Placental pericyte (primary cell): Measurements from ENCODE around the gene ADAM29. TPM values are rescaled to one million over a fixed set of nuclear protein-coding genes. Genes with fewer than 3 reads are reported as not detected.

Experiments used
- small RNA-seq: library from RNA; depleted of rRNA; stranded (forward); fragments of <200 nt; gene quantifications from one replicate; pipeline ENCODE3, GENCODE V24; 2012; ENCODE audit warnings: low replicate concordance
- total RNA-seq: library from RNA; depleted of rRNA; stranded (reverse); fragments of >200 nt; gene quantifications from 2 replicates; pipeline ENCODE4 v1.2.3, GENCODE V29; 2012

The ADAM29 gene
- not detected in 2 replicates for total RNA-seq

DNA sequence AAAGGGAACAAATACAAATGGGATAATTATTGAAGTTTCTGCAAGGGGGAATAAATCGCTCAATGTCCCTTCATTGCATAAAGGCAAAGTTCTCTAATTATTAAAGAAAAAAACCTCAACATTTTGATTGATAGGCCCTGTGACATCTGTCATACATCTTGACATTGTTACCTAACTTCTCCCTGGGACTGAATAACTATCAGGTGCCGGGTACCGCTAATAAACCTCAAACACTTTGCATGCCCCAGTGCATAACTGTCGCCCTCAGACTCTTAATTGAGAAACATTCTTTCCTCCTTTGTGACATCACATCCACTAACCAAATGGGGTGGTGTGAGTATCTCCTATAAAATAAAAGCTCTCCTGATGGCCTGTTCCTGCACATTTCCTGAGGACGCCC is at the start of gene ADAM29:
ADAM29 (plus strand) TSS at position 301 of the 400 bp plus-strand sequence. CDS start 57,168 bp downstream, outside the sequence.

Small RNA genes within 50 kb of the gene (small RNA-seq; reads per million reads assigned to genes)
- gene AC105914.1: not detected

Other genes with a start within 250 kb of the ADAM29 start
- not detected in 2 replicates for gene GLRA3, start 89.1 kb upstream of the ADAM29 start, total RNA-seq